ENCODE data around the gene CNTLN.
A peak's percentile ranks its signal among the peaks of the same experiment; 100 is the strongest.
"Not testable (repeated sequence)": the region's sequence is repeated elsewhere in the genome, so short reads cannot be mapped to it uniquely, and the experiment has no call there.

CNTLN gene

DNA sequence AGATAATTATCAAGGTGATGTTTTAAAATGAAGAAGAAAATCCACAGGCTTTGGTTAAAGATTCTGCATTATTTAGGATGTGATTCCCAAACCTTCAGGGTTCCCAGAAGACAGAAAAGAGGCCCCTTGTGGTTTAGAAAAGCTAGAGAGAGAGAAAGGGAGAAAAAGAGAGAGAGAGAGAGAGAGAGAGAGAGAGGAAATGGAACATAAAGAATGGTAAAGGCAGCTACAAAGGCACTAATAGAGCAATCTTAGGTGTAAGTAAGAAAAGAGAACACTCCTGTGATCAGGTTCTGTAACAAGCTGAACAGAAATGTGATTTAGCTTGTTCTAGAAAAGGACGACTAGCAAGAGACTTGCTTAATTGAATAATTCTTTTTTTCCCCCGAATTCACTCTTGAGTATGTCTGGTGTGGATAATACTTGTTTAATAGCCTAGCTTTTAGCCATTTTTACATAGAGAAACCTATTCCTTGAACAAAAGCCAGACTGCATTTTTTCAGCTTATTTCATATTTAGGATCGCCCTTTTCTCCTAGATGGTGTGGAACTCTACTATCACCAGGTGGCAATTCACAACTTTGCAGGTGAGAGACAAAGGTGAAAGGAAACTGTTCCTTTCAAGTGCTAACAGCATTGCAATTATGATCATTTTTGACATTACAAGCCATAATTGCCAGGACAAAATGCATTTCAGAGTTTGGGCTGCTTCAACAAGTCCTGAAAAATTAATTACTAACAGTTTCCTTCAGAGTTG, 386.4 kb downstream of the CNTLN start:
- no peak for DNase-seq

DNA sequence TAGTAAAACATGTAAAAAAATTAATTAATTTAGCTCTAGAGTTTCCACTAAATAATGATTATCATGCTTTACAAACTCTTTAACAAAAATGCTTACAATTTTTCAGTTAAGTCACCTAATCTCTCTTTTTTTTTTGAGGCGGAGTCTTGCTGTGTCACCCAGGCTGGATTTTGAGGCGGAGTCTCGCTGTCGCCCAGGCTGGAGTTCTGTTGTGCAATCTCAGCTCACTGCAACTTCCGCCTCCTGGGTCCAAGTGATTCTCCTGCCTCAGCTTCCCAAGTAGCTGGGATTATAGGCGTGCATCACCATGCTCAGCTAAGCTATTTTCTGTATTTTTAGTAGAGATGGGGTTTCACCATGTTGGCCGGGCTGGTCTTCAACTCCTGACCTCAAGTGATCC, 391.9 kb downstream of the CNTLN start:
- DNase-seq = not testable (repeated sequence)

DNA sequence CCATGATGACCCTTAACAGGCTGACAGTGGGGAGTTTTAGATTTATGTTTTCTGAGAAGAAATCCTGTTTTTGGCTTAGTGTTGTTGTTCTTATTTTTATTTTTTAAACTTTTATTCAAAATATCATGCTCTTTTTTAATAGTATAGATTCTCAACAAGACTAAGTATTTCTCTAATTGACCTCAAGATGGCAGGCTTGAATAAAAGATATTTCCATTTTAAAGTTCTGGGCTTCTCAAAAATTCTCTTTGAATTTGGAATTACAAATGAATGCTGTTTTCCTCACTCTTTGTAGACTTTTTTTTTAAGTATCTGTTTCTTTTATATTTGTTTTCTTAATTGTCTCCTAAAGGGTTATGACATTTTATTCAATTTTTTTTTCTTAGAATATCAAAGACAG, 394.0 kb downstream of the CNTLN start:
- DNase-seq = peak; percentile 56

DNA sequence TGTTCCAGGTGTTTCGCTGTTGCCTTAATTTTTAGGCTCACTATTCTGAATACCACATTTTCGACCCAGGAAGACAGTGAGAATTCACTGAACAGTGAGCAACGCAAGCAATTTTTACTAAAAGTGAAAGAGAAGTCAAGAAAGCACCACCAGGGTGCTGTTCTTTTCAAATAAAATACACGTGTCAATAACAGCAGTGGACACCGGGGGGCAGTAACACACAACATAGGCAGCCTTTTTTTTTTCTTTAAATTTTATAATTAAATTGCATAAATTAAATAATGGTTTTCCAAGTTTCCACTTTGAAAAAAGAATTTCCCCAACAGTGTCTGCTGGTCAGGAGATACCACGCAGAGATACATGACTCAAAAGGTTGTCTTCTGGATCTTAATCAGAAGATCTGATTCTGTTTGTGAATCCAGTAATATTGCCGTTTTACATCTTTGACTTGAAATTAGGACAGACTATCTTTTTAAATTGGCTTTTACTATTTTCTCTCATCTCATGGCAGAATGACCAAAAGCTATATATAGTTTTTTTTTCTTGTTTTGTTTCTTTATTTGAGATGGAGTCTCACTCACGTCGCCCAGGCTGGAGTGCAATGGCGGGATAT, 396.9 kb downstream of the CNTLN start:
- DNase-seq = no peak

DNA sequence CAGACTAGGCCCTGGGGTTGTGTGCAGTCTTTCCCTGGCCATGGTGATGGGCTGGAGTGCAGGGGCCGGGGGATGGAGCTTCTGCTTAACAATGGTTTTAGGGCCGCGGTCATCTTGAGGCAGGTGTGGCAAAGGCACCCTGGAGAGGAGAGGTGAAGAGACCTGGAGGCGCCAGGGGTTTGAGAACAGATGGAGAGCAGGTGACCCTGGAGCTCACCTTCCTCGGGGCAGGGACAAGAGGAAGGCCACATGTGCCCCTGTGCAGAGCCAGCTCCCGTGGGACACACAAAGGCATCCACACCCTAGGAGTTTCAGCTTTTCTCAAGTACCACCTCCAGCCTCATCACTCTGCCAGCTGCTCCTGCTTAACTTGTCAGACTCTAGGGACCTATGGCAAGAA, 397.6 kb downstream of the CNTLN start:
- no peak for DNase-seq

DNA sequence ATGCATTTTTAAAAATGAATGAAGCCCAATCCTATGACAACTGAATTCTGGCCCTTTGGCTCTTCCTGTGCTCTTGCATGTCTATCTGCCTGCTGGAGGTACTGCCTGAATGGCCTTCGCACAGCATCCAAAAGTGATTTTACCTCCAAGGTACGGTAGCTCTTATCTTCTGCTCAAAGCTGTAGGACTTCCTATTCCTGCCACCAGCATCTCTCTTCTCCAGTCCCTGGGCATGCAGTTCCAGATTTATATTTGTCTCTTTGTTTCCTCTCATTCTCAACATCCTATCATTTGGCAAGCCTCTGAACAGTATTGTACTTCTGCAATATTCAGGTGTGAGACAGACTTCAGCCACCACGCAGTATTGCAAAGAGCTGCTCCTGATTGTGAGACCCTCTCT, 400.3 kb downstream of the CNTLN start:
- DNase-seq = no peak

DNA sequence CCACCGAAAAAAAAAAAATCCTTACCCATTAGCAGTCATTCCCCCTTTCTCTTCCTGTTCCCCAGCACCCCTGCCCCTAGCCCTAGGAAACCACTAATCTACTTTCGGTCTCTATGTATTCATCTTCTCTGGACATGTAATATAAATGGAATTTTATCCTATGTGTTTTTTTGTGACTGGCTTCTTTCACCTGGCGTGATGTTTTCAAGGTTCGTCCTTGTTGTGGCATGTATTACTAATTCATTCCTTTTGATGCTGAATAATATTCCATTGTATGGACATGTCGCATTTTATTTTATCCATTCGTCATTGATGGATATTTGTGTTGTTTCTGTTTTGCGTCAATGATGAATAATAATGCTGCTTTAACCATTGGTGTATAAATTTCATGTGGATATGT, 401.2 kb downstream of the CNTLN start:
- no peak for DNase-seq

DNA sequence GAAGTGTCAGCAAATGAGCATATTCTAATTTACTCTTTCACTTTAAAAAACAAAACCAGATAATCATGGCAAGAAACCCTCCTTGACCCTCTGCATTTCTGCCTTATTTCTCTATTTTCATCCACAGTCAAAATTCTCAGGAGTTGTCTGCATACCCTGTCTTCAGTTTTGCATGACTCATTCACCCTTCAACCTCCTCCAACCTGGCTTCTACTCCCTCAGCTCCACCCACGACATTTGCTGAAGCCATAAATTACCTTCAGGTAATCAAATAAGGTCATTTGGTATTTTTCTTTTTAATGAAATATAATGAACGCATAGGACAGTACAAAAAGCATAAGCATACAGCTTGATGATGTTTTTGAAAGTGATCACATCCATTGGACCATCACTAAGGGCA, 416.2 kb downstream of the CNTLN start:
- no peak for DNase-seq

Measured in NCI-H446 treated with DMSO at 0.1 percent for 48 hours (cell line).